Stimulated activated naive CD8-positive, alpha-beta T cell treated with anti-CD3 and anti-CD28 coated beads, Interleukin-15, Interleukin-2, amounts not matched to agents 100 U/mL and 50 U/mL, for 24 hours (primary cell): ENCODE measurements around the gene CTXND1.
"Not testable (repeated sequence)": the region's sequence is repeated elsewhere in the genome, so short reads cannot be mapped to it uniquely, and the experiment has no call there.

Experiments used
- ATAC-seq: fragments of 150-1000 bp; cut with Tn5 transposase; one replicate; pipeline ENCODE4 v1.10.0; 2021
- DNase-seq: peaks from one replicate; pipeline ENCODE4 v3.0.0; 2021

Gene CTXND1

DNA sequence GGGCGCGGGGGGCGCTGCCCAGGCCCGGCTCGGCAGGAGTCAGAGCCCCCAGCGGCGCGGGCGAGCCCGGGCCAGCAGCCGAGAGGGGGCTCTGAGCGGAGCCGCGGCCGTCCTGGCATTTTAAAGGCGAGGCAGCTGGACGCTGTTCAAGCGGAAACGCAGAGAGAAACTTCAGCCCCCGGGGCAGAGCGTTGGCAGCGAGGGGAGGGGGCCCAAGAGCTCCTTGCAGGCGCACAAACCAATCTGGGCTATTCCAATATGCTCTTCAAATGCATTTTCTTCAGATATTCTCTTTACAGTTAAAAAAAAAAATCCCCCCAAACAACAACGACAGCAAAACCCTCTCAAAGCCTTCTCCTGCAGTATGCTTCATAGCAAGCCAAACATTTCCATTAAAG lies at the start of gene CTXND1:
Gene CTXND1 (minus strand): TSS at position 93 of the 398 bp plus-strand sequence. CDS start 50,264 bp downstream, outside the sequence.
- ATAC-seq, result no peak
- no peak for DNase-seq

DNA sequence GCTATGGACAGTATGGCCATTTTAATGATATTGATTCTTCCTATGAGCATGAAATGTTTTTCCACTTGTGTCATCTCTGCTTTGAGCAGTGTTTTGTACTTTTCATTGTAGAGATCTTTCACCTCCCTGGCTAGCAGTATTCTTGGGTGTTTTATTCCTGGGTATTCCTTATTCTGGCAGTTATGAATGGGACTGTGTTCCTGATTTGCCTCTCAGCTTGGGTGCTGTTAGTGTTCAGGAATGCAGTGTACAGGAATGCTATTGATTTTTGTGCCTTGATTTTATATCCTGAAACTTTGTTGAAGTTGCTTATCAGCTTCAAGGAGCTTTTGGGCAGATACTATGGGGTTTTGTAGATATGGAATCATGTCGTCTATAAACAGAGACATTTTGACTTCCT lies 49.5 kb upstream of the CTXND1 start:
- DNase-seq (no peak), ATAC-seq (no peak)

- ATAC-seq, result not testable (repeated sequence)
These were observed 43.8 kb upstream of the CTXND1 start for GRCh38 chr15:80295777-80296176.

DNA sequence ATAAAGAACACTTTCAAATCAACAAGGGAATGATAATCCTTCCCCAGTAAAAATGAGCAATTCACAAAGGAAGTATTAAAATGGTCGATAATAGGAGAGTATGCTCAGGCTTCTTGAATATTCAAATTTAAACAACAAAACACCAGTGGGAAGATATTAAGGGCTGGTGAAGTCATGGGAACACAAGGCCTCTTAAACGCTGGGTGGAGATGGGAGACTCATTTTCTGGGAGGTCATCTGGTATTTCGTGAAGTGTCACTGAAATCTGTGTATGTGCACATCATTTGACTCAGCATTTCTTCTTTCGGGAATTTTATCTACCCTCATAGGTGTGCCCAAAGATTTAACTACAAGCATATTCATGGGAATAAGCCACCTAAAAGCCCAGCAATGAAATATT lies 40.1 kb upstream of the CTXND1 start:
- DNase-seq (no peak), ATAC-seq (no peak)

More at GRCh38 chr15:80295777-80296176, 43.8 kb upstream of the CTXND1 start:
- DNase-seq, result not testable (repeated sequence)

DNA sequence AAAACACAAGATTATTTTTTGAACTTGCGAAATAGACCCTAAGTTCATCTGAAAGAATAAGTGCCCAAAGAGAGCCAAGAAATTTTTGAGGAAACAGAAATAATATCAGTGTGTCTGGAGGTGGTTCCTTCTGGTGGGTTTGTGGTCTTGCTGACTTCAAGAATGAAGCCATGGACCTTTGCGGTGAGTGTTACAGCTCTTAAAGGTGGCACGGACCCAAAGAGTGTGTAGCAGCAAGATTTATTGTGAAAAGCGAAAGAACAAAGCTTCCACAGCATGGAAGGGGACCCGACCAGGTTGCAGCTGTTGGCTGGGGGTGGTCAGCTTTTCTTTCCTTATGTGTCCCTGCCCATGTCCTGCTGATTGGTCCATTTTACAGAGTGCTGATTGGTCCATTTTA lies 38.9 kb upstream of the CTXND1 start:
- not testable (repeated sequence) for DNase-seq, ATAC-seq

DNA sequence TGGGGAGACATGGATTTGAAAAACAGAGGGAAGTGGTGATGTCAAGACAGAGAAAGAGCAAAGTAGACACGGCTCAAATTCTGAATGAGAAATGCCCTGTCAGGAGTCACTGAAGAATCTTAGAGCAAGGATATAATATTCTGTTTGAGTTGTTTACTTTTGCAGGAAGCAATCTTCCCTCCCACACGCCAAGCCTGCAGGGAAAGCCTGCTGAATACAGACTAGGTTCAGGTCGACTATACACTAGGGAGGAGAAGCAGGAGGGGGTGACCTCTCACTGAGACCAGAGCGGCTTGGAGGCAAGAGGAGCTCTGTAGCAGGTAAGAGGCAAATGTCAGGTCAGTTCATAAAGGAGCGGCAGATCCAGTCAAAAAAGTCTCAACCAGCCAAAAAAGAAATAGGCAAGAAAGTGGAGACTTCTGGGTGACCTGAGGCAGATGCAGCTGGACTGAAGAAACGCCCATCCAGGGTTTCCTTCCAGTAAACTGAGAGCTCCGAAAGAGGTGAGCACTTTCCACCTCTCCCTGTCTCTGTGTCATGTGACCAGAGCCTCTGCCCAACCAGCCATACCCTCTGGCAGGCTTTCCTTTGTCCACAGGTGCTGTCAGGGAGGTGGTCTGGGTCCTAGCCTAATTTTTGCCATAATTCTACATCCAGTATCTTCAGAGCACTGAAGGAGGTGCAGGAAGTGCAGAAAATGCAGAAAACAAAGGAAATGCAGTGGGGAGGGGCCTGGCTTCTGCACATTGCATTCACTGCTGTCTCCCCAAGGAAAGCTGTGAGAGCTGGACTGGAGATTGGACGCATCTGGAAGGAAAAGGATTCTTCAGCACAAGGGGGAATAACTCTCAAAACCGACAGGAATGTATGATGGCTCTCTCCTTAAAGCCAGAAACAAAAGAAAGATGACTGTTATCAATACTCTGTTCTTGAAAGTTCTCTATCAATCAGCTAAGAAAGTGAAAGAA lies 37.8 kb upstream of the CTXND1 start:
- no peak for ATAC-seq
- DNase-seq, result no peak

DNA sequence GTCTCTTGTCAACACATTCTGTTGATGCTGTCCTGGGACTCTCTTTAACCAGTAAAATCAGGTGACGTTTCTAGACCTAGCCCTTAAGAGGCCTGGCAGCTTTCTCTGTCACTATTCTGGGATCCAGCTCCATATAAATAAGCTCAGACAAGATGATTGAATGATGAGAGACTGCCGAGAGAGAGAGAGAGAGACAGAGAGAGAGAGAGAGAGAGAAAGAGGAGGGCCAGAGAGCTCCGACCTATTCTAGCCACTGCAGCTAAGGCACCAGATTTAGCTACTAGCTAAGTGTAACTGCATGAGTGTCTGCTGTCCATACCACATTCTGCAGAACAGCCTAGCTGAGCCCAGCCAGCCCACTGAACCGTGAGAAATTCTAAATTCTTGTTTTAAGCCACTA lies 36.1 kb upstream of the CTXND1 start:
- ATAC-seq, result no peak
- no peak for DNase-seq

- no peak for ATAC-seq
- no peak for DNase-seq
These were observed 34.0 kb upstream of the CTXND1 start for GRCh38 chr15:80286055-80286454.

GRCh38 chr15:80285379-80285778 lies 33.4 kb upstream of the CTXND1 start:
- ATAC-seq (no peak), DNase-seq (no peak)

GRCh38 chr15:80283531-80283930 lies 31.5 kb upstream of the CTXND1 start:
- DNase-seq (no peak), ATAC-seq (no peak)

GRCh38 chr15:80277147-80277546 lies 25.1 kb upstream of the CTXND1 start:
- no peak for DNase-seq
- ATAC-seq, result no peak

- ATAC-seq (no peak), DNase-seq (no peak)
These were observed 23.9 kb upstream of the CTXND1 start for GRCh38 chr15:80275961-80276360.

GRCh38 chr15:80274996-80275395 lies 23.0 kb upstream of the CTXND1 start:
- ATAC-seq (no peak), DNase-seq (no peak)

DNA sequence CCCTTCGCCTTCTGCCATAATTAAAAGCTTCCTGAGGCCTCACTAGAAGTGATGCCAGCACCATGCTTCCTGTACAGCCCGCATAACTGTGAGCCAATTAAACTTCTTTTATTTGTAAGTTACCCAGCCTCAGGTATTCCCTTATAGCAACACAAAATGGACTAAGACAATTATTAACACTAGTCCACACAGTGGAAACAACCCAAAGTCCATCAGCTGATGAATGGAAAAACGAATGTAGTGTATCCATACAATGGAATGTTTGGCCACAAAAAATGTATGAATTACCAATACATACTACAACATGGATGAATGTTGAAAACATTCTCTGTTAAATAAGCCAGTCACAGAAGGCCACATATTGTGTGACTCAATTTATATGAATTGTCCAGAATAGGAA lies 22.5 kb upstream of the CTXND1 start:
- DNase-seq, result no peak
- no peak for ATAC-seq

DNA sequence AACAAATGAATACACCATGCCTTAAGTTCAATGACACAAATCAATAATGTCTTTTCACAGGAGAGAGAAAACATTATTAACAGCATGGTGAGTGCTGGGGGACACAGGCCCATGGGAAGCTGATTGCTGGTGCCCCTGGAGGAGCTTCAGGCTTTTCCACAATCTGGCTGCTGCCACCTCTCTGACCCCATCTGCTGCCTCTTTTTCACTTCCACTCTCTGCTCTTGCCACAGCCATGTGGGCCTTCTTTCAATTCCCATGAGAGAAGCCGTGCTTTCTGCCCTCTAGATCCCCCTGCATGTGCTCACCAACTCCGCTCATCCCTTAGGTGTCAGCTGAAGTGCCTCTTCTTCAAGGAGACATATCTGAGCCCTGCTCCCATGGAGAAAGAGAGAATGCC lies 21.0 kb upstream of the CTXND1 start:
- DNase-seq (no peak), ATAC-seq (no peak)

DNA sequence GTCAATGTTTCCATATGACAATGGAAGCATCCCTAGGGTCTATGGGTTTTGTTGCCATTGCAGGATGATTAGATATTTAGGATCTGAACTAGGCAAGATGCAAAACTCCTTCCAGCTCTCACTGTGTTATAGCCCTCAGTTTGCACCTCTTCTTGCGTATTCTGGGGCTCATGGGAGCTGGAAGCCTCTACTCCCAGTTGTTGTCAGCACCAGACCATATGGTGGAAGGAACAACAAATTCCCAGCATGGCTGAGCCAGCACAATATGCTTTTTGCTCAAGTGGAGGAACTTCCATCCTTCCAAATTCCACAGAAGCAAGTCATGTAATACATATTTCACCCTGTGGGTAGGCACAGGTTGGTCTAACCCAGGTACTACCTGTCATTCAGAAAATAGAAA lies 18.5 kb upstream of the CTXND1 start:
- no peak for ATAC-seq
- DNase-seq, result no peak

DNA sequence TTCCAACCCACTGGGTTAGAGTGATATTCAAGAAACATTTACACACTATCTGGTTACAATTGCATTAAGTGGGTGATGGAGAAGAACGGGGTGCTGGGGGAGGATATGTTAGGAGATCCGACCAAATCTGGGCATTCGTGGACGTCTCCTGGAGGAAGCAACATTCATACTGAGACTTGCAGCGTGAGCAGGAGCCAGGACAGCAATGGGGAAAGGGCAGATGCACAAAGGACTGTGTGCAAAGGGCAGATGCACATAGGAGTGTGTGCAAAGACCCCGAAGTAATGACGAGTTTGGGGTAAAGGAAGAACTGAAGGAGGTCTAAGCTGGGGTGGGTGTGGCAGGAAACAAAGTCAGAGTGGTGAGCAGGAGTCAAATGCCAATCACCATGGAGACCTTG lies 16.1 kb upstream of the CTXND1 start:
- no peak for DNase-seq
- ATAC-seq, result no peak

DNA sequence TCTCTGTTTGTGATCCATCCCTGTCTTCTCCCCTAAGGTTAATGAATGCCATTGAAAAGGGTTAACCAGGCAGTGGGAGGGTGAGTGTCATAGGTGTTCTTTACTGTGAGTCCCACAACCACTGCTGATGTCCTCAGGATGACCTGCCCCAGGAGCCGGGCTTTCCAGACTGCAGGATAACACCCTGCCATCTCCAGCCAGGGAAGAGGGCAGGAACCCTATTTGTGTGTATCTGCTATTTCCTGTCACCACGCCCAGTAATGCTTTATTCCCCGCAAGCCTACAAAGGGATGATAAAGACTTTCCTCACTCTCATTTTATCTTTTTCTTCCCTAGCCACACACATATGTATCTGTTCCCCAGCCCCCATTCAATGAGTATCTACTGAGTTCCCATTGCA lies 15.6 kb upstream of the CTXND1 start:
- ATAC-seq, result no peak
- no peak for DNase-seq

DNA sequence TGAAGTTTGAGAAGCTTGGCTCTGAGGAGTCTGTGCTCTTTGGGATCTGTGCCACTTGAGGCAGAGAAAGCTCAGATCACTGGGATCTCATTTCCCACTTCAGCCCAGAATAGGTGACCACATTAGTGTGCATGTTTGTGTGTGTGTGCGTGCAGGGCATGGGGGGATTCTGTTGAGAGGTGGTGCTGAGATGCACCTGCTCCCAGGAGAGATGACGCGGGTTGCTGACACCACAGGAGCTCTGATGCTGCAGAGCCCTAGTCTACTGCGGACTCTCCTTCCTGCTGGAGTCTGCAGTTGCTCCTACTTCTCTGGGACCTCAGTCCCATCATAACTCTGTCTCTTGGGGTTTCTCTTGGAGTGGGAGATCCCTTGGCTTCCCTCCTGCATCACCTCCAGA lies 14.7 kb upstream of the CTXND1 start:
- DNase-seq (no peak), ATAC-seq (no peak)

- ATAC-seq, result no peak
These were observed 14.1 kb upstream of the CTXND1 start for GRCh38 chr15:80266113-80266512.

GRCh38 chr15:80265021-80265420 lies 13.0 kb upstream of the CTXND1 start:
- ATAC-seq, result peak; percentile 91
- peak; percentile 20 for DNase-seq

More at GRCh38 chr15:80266113-80266512, 14.1 kb upstream of the CTXND1 start:
- DNase-seq, result no peak

GRCh38 chr15:80264031-80264430 lies 12.0 kb upstream of the CTXND1 start:
- DNase-seq (no peak), ATAC-seq (no peak)

DNA sequence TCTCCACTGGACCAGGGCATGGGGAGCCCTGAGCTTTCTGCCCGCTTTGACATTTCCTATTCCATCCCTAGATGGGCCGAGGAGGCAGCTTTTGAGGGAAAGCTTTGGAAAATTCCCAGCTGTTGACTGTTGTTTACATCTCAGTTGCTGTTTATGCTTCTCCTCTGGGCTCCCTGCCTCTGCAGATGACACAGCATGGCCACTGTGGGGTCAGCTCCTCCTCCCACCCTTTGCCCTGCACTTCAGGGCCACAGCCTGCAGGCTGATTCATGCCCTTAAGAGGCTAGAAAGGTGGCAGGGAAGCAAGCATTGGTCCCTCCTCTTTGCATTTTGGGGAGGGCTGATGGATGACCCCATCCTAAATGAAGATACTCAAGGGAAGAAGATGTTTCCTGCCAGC lies 8.5 kb upstream of the CTXND1 start:
- ATAC-seq, result no peak
- DNase-seq, result no peak

GRCh38 chr15:80259942-80260510 lies 8.0 kb upstream of the CTXND1 start:
- no peak for DNase-seq
- no peak for ATAC-seq
